ENCODE results near the gene SON. TPM values are rescaled to one million over a fixed set of nuclear protein-coding genes. Genes with fewer than 3 reads are reported as not detected.

The SON gene
- total RNA-seq, 2 experiments from 2014 or later: 267 to 276 TPM

DNA sequence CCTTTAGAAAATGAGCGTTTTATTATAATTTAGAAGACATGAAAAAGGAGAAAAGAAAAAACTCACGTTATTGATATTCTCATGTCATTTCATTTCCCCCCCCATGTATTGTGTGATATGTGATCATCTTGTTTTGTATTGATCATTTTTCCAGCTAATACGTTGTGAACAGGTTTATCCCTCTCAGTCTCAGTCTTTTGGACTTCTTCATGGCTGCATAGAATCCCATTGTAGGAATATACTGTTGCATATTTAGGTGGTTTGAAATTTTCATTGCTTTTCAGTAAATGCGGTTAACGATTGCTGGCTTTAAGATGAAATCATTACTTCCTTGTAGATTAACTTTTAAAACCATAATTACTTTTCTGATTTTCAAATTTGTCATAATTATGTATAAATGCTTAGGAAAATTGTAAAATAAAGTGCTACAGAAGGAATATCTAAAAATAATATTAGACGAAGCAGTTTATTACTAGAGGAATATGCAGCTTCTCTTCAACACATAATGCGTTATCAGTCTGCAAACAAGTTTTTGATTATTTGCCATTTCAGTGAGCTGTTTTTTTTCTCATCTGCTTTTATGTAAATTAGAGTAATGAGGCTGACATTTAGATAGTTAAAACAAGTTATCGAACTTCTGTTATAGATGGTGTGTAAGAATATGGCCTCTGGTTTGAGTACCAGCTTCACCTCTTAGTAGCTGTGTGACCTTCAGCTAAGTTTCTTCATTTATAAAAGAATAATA lies 1.8 kb downstream of the SON start:
- Mint-ChIP-seq H3K36me3 (ENCODE audit: low read depth) (peaks cover 56% of the 10 kb centered on the region), H3K27ac (peak overlapping the region; percentile 100), H3K4me1 (ENCODE audit: low read depth) (peaks cover 37% of the 10 kb centered on the region), H3K27me3 (no peaks in the 10 kb centered on the region), H3K9me3 (no peaks in the 10 kb centered on the region), H3K4me3 (peak overlapping the region; percentile 86)
- ChIA-PET CTCF (interaction anchor here (0.6 to 2.5 kb wide), 5 partner anchors 13 to 85 kb away, joined by 3 to 12 read pairs (median 3); no protein-coding TSS in a partner anchor), POLR2A (interaction anchor here (0.9 to 4.7 kb wide), 5 partner anchors 10 to 65 kb away, joined by 3 to 44 read pairs (median 19); partner anchors contain the start of genes DONSON and TMEM50B)
- TF ChIP-seq, protein P1, sequence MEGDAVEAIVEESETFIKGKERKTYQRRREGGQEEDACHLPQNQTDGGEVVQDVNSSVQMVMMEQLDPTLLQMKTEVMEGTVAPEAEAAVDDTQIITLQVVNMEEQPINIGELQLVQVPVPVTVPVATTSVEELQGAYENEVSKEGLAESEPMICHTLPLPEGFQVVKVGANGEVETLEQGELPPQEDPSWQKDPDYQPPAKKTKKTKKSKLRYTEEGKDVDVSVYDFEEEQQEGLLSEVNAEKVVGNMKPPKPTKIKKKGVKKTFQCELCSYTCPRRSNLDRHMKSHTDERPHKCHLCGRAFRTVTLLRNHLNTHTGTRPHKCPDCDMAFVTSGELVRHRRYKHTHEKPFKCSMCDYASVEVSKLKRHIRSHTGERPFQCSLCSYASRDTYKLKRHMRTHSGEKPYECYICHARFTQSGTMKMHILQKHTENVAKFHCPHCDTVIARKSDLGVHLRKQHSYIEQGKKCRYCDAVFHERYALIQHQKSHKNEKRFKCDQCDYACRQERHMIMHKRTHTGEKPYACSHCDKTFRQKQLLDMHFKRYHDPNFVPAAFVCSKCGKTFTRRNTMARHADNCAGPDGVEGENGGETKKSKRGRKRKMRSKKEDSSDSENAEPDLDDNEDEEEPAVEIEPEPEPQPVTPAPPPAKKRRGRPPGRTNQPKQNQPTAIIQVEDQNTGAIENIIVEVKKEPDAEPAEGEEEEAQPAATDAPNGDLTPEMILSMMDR (IDR thresholded peaks at IDR 0.05): no peak
- ATAC-seq: no peak
- intact Hi-C loops (cut with micrococcal nuclease): loop anchor here (5.0 kb wide), 2 partner anchors 52 to 67 kb away; partner anchors contain the start of genes DNAJC28 and TMEM50B
- DNase-seq: no peak

GRCh38 chr21:33546086-33546485 lies 3.2 kb downstream of the SON start:
- ChIA-PET POLR2A (interaction anchor here (0.5 to 1.4 kb wide), 3 partner anchors 13 to 43 kb away, joined by 3 to 5 read pairs (median 3); no protein-coding TSS in a partner anchor), CTCF (interaction anchor here (0.9 kb wide), 2 partner anchors 26 to 51 kb away, joined by 3 read pairs; no protein-coding TSS in a partner anchor)
- DNase-seq (no peak), ATAC-seq (no peak)
- Mint-ChIP-seq H3K27ac (peak overlapping the region; percentile 78), H3K27me3 (no peaks in the 10 kb centered on the region), H3K9me3 (no peaks in the 10 kb centered on the region), H3K36me3 (ENCODE audit: low read depth) (peaks cover 55% of the 10 kb centered on the region), H3K4me1 (ENCODE audit: low read depth) (peaks cover 30% of the 10 kb centered on the region), H3K4me3 (no peak overlapping the region)
- TF ChIP-seq, protein P1 (IDR thresholded peaks at IDR 0.05): no peak
- intact Hi-C loops (cut with micrococcal nuclease): no loop called here

GRCh38 chr21:33549848-33550771 lies 7.3 kb downstream of the SON start:
- ATAC-seq (no peak), DNase-seq (no peak)
- ChIA-PET POLR2A (interaction anchor here (0.9 to 3.8 kb wide), 7 partner anchors 7 to 68 kb away, joined by 3 to 8 read pairs (median 3); no protein-coding TSS in a partner anchor), CTCF (no interaction called here)
- Mint-ChIP-seq H3K4me3 (no peak overlapping the region), H3K36me3 (ENCODE audit: low read depth) (peaks cover 64% of the 10 kb centered on the region), H3K27ac (no peak overlapping the region), H3K4me1 (ENCODE audit: low read depth) (peaks cover 53% of the 10 kb centered on the region), H3K9me3 (no peaks in the 10 kb centered on the region), H3K27me3 (no peaks in the 10 kb centered on the region)
- intact Hi-C loops (cut with micrococcal nuclease): no loop called here
- TF ChIP-seq, protein P1 (IDR thresholded peaks at IDR 0.05): no peak

- TF ChIP-seq, protein P1 (IDR thresholded peaks at IDR 0.05): no peak
- Mint-ChIP-seq H3K27me3 (no peaks in the 10 kb centered on the region), H3K27ac (no peak overlapping the region), H3K9me3 (no peaks in the 10 kb centered on the region), H3K36me3 (ENCODE audit: low read depth) (peaks cover 72% of the 10 kb centered on the region), H3K4me3 (no peak overlapping the region), H3K4me1 (ENCODE audit: low read depth) (peaks cover 55% of the 10 kb centered on the region)
- ATAC-seq (no peak), DNase-seq (no peak)
- POLR2A ChIA-PET: interaction anchor here (1.1 to 3.8 kb wide), 8 partner anchors 9 to 49 kb away, joined by 3 to 32 read pairs (median 4); partner anchors contain the start of genes GART and SON
- intact Hi-C loops (cut with micrococcal nuclease): no loop called here
- CTCF ChIA-PET: interaction anchor here (1.0 to 2.0 kb wide), 2 partner anchors 30 to 55 kb away, joined by 3 to 5 read pairs; no protein-coding TSS in a partner anchor
Measured at GRCh38 chr21:33550772-33551660, 8.2 kb downstream of the SON start.
